Neural cell (in vitro differentiated cells): ENCODE data around the gene VOPP1. TPM values are rescaled to one million over a fixed set of nuclear protein-coding genes. Genes with fewer than 3 reads are reported as not detected.

Experiments
- H2AFZ ChIP-seq: fragments of 200-600, 300-800 bp; sonication (generic), shearing (Covaris generic); 2 replicates; pipeline ENCODE4 v1.6.0; 2014; ENCODE audit warnings: low read depth, mild to moderate bottlenecking, antibody characterized with exemption, low read length, moderate library complexity
- H3F3A ChIP-seq: fragments of 200-600 bp; shearing (Covaris generic); 2 replicates; pipeline ENCODE4 v1.6.1; 2016; ENCODE audit warnings: mild to moderate bottlenecking, moderate library complexity, mixed read lengths, antibody characterized with exemption, low read length; ENCODE audit not compliant: insufficient read depth, poor library complexity, severe bottlenecking
- H3K27ac ChIP-seq: fragments of 200-600, 300-800 bp; sonication (generic), shearing (Covaris generic); 2 replicates; pipeline ENCODE4 v1.5.1; 2014; ENCODE audit warnings: mild to moderate bottlenecking, low read length, moderate library complexity
- H3K27me3 ChIP-seq: fragments of 300-800, 200-600 bp; sonication (generic), shearing (Covaris generic); 2 replicates; pipeline ENCODE4 v1.6.0; 2014; ENCODE audit warnings: mild to moderate bottlenecking, low read depth, low read length, moderate library complexity; ENCODE audit not compliant: insufficient read depth
- H3K36me3 ChIP-seq: fragments of 300-800, 200-600 bp; sonication (generic), shearing (Covaris generic); 2 replicates; pipeline ENCODE4 v1.5.1; 2014; ENCODE audit warnings: mild to moderate bottlenecking, antibody characterized with exemption, low read length, moderate library complexity; ENCODE audit not compliant: insufficient read depth
- H3K4me2 ChIP-seq: fragments of 300-800, 200-600 bp; sonication (generic), shearing (Covaris generic); 2 replicates; pipeline ENCODE4 v1.6.0; 2014; ENCODE audit warnings: mild to moderate bottlenecking, low read length
- H3K4me3 ChIP-seq: fragments of 300-800, 200-600 bp; sonication (generic), shearing (Covaris generic); 2 replicates; pipeline ENCODE4 v1.5.1; 2014; ENCODE audit warnings: mild to moderate bottlenecking, low read length, moderate library complexity
- H3K79me2 ChIP-seq: fragments of 200-600 bp; shearing (Covaris generic); replicated peaks from 2 replicates; pipeline ENCODE4 v1.6.0; 2014; ENCODE audit warnings: mild to moderate bottlenecking, low read length, moderate library complexity; ENCODE audit not compliant: insufficient read depth
- H3K9ac ChIP-seq: fragments of 300-800, 200-600 bp; sonication (generic), shearing (Covaris generic); 2 replicates; pipeline ENCODE4 v1.6.1; 2016; ENCODE audit warnings: mild to moderate bottlenecking, low read length, mixed read lengths
- H3K9me2 ChIP-seq: fragments of 200-600 bp; shearing (Covaris generic); 2 replicates; pipeline ENCODE4 v1.6.1; 2016; ENCODE audit warnings: mild to moderate bottlenecking, low read length, mixed read lengths; ENCODE audit not compliant: insufficient read depth
- H3K9me3 ChIP-seq: fragments of 200-600, 300-800 bp; sonication (generic), shearing (Covaris generic); 2 replicates; pipeline ENCODE4 v1.6.1; 2016; ENCODE audit warnings: mild to moderate bottlenecking, mixed run types, low read length, moderate library complexity, mixed read lengths
- H4K20me1 ChIP-seq: fragments of 200-600 bp; shearing (Covaris generic); 2 replicates; pipeline ENCODE4 v1.6.1; 2016; ENCODE audit warnings: mild to moderate bottlenecking, mixed run types; ENCODE audit not compliant: insufficient read depth
- EP300 ChIP-seq: fragments of 450-650 bp; conservative IDR thresholded peaks from 2 replicates; pipeline ENCODE4 v1.6.1; 2014; ENCODE audit warnings: antibody characterized with exemption, mild to moderate bottlenecking, moderate library complexity; ENCODE audit not compliant: poor library complexity, severe bottlenecking
- EZH2 ChIP-seq: fragments of 200-600, 300-800 bp; shearing (Covaris generic), sonication (generic); IDR thresholded peaks from 2 replicates; pipeline ENCODE4 v1.6.1; 2014; ENCODE audit warnings: antibody characterized with exemption, low read length, borderline replicate concordance, mild to moderate bottlenecking; ENCODE audit not compliant: insufficient read depth, poor library complexity, severe bottlenecking
- MXI1 ChIP-seq: fragments of 450-650 bp; conservative IDR thresholded peaks from 2 replicates; pipeline ENCODE4 v1.6.1; 2014; ENCODE audit warnings: antibody characterized with exemption, mild to moderate bottlenecking; ENCODE audit not compliant: poor library complexity, severe bottlenecking
- POLR2AphosphoS5 ChIP-seq: IDR thresholded peaks from 2 replicates; pipeline ENCODE4 v1.6.1; 2012
- RAD21 ChIP-seq: fragments of 450-650 bp; conservative IDR thresholded peaks from 2 replicates; pipeline ENCODE4 v1.6.1; 2014; ENCODE audit warnings: antibody characterized with exemption, mild to moderate bottlenecking, moderate library complexity
- SMC3 ChIP-seq: fragments of 450-650 bp; conservative IDR thresholded peaks from 2 replicates; pipeline ENCODE4 v1.6.1; 2014; ENCODE audit warnings: antibody characterized with exemption, mild to moderate bottlenecking, moderate library complexity; ENCODE audit not compliant: poor library complexity
- TAF1 ChIP-seq: IDR thresholded peaks from 2 replicates; pipeline ENCODE4 v1.6.1; 2012; ENCODE audit warnings: low read depth
- polyA plus RNA-seq: library from polyadenylated mRNA; depleted of rRNA; stranded (reverse); fragments of >200 nt; gene quantifications from 2 replicates; pipeline ENCODE4 v1.2.3, GENCODE V29; 2014
- TF ChIP-seq, protein P1 (sequence below): fragments of 450-650 bp; IDR thresholded peaks from 2 replicates; pipeline ENCODE4 v1.5.1; 2014; ENCODE audit warnings: antibody characterized with exemption, mild to moderate bottlenecking, moderate library complexity; ENCODE audit not compliant: poor library complexity, severe bottlenecking
- TF ChIP-seq, protein P2 (sequence below): IDR thresholded peaks from 2 replicates; pipeline ENCODE4 v1.6.1; 2012; ENCODE audit warnings: borderline replicate concordance

The VOPP1 gene
- polyA plus RNA-seq, 1 donor from 2014 or later = 85.8 TPM

DNA sequence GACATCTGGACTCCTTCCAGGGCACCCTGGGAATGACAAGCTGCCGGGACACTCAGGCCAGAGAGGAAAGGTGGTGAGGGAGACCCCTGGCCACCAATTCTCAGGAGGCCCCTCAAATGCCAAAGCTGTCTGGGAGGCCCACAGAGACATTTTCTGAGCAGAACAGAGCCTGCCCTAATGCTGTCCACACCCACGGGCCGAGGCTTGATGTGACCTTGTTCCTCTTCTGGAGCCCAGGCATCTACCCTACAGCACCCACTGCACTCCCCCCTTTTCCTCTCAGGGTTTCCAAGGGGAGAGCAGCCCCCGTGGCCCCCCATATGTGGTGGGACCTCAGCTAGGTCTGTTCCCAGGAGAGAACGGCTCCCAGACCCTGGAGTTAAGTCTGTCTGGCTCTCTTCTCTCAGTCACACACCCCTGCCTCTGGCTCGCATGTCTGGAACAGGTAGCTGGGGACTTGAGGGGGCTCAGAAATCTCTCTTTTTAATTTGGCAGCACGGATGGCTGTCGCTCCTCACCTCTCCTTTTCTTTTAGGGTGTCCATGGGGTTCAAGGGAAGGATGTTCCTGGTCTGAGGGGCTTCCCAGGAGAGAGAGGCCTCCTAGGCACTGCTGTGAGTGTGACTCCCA is 16.8 kb upstream of the VOPP1 start:
- Histone ChIP-seq H3K9me3 (no peaks in the 10 kb centered on the region), H3K9ac (no peak overlapping the region), H3K79me2 (no peaks in the 10 kb centered on the region), H3K27ac (no peak overlapping the region), H3K4me2 (no peak overlapping the region), H3K9me2 (no peaks in the 10 kb centered on the region), H3F3A (no peaks in the 10 kb centered on the region), H2AFZ (no peak overlapping the region), H3K36me3 (no peaks in the 10 kb centered on the region), H3K27me3 (no peaks in the 10 kb centered on the region), H3K4me3 (no peak overlapping the region), H4K20me1 (no peaks in the 10 kb centered on the region)
- TF ChIP-seq RAD21 = no peak
- TF ChIP-seq MXI1 = no peak
- no peak for TF ChIP-seq TAF1
- TF ChIP-seq EP300 = no peak
- TF ChIP-seq, protein P1, sequence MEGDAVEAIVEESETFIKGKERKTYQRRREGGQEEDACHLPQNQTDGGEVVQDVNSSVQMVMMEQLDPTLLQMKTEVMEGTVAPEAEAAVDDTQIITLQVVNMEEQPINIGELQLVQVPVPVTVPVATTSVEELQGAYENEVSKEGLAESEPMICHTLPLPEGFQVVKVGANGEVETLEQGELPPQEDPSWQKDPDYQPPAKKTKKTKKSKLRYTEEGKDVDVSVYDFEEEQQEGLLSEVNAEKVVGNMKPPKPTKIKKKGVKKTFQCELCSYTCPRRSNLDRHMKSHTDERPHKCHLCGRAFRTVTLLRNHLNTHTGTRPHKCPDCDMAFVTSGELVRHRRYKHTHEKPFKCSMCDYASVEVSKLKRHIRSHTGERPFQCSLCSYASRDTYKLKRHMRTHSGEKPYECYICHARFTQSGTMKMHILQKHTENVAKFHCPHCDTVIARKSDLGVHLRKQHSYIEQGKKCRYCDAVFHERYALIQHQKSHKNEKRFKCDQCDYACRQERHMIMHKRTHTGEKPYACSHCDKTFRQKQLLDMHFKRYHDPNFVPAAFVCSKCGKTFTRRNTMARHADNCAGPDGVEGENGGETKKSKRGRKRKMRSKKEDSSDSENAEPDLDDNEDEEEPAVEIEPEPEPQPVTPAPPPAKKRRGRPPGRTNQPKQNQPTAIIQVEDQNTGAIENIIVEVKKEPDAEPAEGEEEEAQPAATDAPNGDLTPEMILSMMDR = no peak
- no peak for TF ChIP-seq EZH2
- TF ChIP-seq SMC3 = no peak
- no peak for TF ChIP-seq POLR2AphosphoS5
- TF ChIP-seq, protein P2, sequence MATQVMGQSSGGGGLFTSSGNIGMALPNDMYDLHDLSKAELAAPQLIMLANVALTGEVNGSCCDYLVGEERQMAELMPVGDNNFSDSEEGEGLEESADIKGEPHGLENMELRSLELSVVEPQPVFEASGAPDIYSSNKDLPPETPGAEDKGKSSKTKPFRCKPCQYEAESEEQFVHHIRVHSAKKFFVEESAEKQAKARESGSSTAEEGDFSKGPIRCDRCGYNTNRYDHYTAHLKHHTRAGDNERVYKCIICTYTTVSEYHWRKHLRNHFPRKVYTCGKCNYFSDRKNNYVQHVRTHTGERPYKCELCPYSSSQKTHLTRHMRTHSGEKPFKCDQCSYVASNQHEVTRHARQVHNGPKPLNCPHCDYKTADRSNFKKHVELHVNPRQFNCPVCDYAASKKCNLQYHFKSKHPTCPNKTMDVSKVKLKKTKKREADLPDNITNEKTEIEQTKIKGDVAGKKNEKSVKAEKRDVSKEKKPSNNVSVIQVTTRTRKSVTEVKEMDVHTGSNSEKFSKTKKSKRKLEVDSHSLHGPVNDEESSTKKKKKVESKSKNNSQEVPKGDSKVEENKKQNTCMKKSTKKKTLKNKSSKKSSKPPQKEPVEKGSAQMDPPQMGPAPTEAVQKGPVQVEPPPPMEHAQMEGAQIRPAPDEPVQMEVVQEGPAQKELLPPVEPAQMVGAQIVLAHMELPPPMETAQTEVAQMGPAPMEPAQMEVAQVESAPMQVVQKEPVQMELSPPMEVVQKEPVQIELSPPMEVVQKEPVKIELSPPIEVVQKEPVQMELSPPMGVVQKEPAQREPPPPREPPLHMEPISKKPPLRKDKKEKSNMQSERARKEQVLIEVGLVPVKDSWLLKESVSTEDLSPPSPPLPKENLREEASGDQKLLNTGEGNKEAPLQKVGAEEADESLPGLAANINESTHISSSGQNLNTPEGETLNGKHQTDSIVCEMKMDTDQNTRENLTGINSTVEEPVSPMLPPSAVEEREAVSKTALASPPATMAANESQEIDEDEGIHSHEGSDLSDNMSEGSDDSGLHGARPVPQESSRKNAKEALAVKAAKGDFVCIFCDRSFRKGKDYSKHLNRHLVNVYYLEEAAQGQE = no peak

DNA sequence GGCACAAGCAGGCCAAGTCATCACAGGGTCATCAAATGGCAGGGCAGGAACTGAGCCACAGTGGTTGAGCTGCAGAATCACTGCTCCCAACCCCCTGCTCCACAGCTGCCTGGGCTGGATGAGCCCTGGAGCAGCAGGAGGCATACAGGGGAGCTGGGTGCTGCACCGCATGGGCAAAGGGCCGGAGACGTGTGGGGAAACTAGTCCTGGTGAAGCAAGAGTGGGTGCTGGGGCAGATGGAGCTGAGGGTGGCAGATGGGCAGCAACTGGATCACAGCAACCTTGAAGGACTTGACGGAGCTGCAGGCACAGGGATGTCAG is 16.0 kb upstream of the VOPP1 start:
- Histone ChIP-seq H3K4me3 (no peak overlapping the region), H3K9me2 (no peaks in the 10 kb centered on the region), H2AFZ (no peak overlapping the region), H3K9me3 (no peaks in the 10 kb centered on the region), H3K27ac (no peak overlapping the region), H3K79me2 (no peaks in the 10 kb centered on the region), H3F3A (no peaks in the 10 kb centered on the region), H3K9ac (no peak overlapping the region), H4K20me1 (no peaks in the 10 kb centered on the region), H3K27me3 (no peaks in the 10 kb centered on the region), H3K4me2 (no peak overlapping the region), H3K36me3 (no peaks in the 10 kb centered on the region)
- TF ChIP-seq MXI1 (no peak), EZH2 (no peak), TAF1 (no peak), RAD21 (no peak), SMC3 (no peak), POLR2AphosphoS5 (no peak), EP300 (no peak)
- TF ChIP-seq, protein P2 = no peak
- TF ChIP-seq, protein P1 = no peak
